ENCODE data around the gene TRIM41. TPM values are rescaled to one million over a fixed set of nuclear protein-coding genes. Genes with fewer than 3 reads are reported as not detected.

The TRIM41 gene
- total and polyA plus RNA-seq, 2 experiments from 2014 or later: 6.2 to 8.7 TPM

DNA sequence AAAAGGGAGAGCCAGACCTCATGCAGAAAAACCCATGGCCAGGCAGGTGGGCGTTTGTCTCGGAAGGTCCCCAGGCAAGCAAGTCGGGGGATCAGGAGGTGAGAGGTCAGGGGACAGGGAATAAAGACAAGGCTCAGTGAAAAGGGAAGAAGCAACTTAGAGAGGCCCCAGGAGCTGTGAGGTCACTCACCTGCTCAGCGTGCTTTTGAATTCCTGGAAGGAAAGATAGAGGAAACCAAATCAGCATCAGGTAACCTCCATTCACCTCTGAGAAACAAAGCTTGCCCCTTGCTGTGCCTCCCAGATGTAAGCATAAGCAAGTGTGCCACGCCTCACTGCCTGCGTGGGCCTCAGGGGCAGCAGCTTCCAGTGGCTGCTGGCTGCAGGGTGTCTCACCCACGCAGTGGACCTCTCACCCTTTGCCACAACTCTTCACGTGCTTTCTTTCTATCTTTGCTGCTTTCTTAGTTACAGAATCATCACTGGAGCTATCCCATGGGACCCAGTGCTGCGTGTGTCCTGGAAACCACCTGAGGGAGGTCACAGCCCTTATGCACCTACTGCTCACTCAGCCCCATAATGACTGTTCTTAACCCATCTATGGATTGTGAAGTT is 24.1 kb upstream of the TRIM41 start:
- DNase-seq (ENCODE audit: low spot score): peak; percentile 58
- H3K4me2 ChIP-seq: peak overlapping the region; percentile 65; the same call in 1 of the 2 replicates
- H3K9me2 ChIP-seq (ENCODE audit: insufficient read depth): no peaks in the 10 kb centered on the region
- no peak overlapping the region for H3K4me3 ChIP-seq
- H3K27me3 ChIP-seq (ENCODE audit: insufficient read depth): peaks cover 83% of the 10 kb centered on the region
- no peak overlapping the region for H3K27ac ChIP-seq (ENCODE audit: low read depth)
- H3K36me3 ChIP-seq (ENCODE audit: insufficient read depth): no peaks in the 10 kb centered on the region
- H3K36me3 Mint-ChIP-seq (ENCODE audit: low read depth): no peaks in the 10 kb centered on the region
- peaks cover 59% of the 10 kb centered on the region for H3K27me3 Mint-ChIP-seq (ENCODE audit: insufficient read depth, low read depth, poor library complexity)
- no peaks in the 10 kb centered on the region; the same call in 2 of the 3 replicates for H3K9me3 Mint-ChIP-seq
- no peaks in the 10 kb centered on the region; the same call in 1 of the 2 replicates for H4K20me1 ChIP-seq (replicated peaks; ENCODE audit: insufficient read depth)
- peak; percentile 60 for ATAC-seq
- H3K4me3 Mint-ChIP-seq: peak overlapping the region; percentile 22; the same call in 1 of the 3 replicates
- H3K4me1 Mint-ChIP-seq: peaks cover 45% of the 10 kb centered on the region
- H2AFZ ChIP-seq: no peak overlapping the region
- peaks cover 43% of the 10 kb centered on the region for H3K4me1 ChIP-seq (ENCODE audit: insufficient read depth)
- H3F3A ChIP-seq (replicated peaks; ENCODE audit: low read depth): peaks cover 10% of the 10 kb centered on the region
- no peak overlapping the region for H3K27ac Mint-ChIP-seq
- H3K79me2 ChIP-seq (replicated peaks; ENCODE audit: insufficient read depth): no peaks in the 10 kb centered on the region
- TF ChIP-seq STAT1 (IDR thresholded peaks at IDR 0.05; ENCODE audit: unreplicated experiment) (no peak), JUNB (IDR thresholded peaks at IDR 0.05; ENCODE audit: unreplicated experiment) (no peak), EZH2phosphoT487 (IDR thresholded peaks at IDR 0.05; ENCODE audit: unreplicated experiment) (no peak), EZH2 (IDR thresholded peaks at IDR 0.05; ENCODE audit: low read depth, unreplicated experiment) (no peak), CREB1 (CRISPR knock-in tag; IDR thresholded peaks at IDR 0.05; ENCODE audit: low read depth) (peak; percentile 37; the same call in 1 of the 2 replicates), NANOG (IDR thresholded peaks at IDR 0.05; ENCODE audit: borderline replicate concordance) (no peak)
- TF ChIP-seq, protein P1, sequence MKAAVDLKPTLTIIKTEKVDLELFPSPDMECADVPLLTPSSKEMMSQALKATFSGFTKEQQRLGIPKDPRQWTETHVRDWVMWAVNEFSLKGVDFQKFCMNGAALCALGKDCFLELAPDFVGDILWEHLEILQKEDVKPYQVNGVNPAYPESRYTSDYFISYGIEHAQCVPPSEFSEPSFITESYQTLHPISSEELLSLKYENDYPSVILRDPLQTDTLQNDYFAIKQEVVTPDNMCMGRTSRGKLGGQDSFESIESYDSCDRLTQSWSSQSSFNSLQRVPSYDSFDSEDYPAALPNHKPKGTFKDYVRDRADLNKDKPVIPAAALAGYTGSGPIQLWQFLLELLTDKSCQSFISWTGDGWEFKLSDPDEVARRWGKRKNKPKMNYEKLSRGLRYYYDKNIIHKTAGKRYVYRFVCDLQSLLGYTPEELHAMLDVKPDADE (IDR thresholded peaks at IDR 0.05): no peak

DNA sequence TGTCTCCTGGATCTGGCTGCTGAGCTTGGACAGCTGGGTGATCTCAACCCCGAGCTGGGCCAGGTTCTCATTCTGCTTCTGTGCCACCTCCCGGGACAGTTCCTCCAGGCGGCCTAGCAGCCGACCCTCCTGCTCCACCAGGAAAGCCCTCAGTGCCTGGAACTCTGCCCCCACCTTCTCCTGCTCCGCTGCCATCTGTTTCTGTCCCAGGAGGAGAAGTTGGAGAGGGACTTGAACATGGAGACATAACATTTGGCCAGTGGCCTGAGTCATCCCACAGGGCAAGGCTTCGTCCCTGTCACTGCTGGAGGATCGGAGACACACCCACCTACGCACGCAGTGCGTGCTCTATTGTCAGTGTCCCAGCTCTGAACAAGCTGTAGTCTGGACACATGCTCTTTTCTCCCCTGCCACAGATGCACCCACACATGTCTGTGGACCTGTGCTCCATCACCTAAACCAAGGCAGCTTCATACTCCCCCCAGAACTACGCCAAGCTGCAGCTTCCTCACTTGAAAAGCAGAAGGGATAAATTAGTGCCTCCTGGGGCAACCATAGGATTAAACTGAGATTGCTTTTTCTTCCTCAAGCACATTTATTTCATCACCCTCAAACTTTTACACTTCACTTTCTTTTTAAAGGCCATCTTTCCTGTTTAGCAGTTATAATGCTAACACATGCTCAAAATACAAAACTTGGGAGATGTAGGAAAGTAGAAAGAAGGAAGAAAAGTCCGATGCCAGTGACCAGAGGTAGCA is 23.0 kb upstream of the TRIM41 start:
- Histone ChIP-seq H3K4me3 (no peak overlapping the region), H3F3A (replicated peaks; ENCODE audit: low read depth) (peaks cover 10% of the 10 kb centered on the region), H3K27me3 (ENCODE audit: insufficient read depth) (peaks cover 83% of the 10 kb centered on the region), H3K9me2 (ENCODE audit: insufficient read depth) (no peaks in the 10 kb centered on the region), H3K36me3 (ENCODE audit: insufficient read depth) (no peaks in the 10 kb centered on the region), H4K20me1 (replicated peaks; ENCODE audit: insufficient read depth) (no peaks in the 10 kb centered on the region), H3K4me2 (peak overlapping the region; percentile 23; the same call in 1 of the 2 replicates), H3K79me2 (replicated peaks; ENCODE audit: insufficient read depth) (no peaks in the 10 kb centered on the region), H3K27ac (ENCODE audit: low read depth) (no peak overlapping the region), H3K4me1 (ENCODE audit: insufficient read depth) (peaks cover 43% of the 10 kb centered on the region), H2AFZ (no peak overlapping the region)
- no peaks in the 10 kb centered on the region; the same call in 2 of the 3 replicates for H3K9me3 Mint-ChIP-seq
- H3K27ac Mint-ChIP-seq: no peak overlapping the region
- H3K4me3 Mint-ChIP-seq: no peak overlapping the region; the same call in 2 of the 3 replicates
- no peaks in the 10 kb centered on the region for H3K36me3 Mint-ChIP-seq (ENCODE audit: low read depth)
- DNase-seq (ENCODE audit: low spot score) (no peak), ATAC-seq (no peak)
- H3K27me3 Mint-ChIP-seq (ENCODE audit: insufficient read depth, low read depth, poor library complexity): peaks cover 65% of the 10 kb centered on the region
- peaks cover 45% of the 10 kb centered on the region for H3K4me1 Mint-ChIP-seq
- TF ChIP-seq, protein P2, sequence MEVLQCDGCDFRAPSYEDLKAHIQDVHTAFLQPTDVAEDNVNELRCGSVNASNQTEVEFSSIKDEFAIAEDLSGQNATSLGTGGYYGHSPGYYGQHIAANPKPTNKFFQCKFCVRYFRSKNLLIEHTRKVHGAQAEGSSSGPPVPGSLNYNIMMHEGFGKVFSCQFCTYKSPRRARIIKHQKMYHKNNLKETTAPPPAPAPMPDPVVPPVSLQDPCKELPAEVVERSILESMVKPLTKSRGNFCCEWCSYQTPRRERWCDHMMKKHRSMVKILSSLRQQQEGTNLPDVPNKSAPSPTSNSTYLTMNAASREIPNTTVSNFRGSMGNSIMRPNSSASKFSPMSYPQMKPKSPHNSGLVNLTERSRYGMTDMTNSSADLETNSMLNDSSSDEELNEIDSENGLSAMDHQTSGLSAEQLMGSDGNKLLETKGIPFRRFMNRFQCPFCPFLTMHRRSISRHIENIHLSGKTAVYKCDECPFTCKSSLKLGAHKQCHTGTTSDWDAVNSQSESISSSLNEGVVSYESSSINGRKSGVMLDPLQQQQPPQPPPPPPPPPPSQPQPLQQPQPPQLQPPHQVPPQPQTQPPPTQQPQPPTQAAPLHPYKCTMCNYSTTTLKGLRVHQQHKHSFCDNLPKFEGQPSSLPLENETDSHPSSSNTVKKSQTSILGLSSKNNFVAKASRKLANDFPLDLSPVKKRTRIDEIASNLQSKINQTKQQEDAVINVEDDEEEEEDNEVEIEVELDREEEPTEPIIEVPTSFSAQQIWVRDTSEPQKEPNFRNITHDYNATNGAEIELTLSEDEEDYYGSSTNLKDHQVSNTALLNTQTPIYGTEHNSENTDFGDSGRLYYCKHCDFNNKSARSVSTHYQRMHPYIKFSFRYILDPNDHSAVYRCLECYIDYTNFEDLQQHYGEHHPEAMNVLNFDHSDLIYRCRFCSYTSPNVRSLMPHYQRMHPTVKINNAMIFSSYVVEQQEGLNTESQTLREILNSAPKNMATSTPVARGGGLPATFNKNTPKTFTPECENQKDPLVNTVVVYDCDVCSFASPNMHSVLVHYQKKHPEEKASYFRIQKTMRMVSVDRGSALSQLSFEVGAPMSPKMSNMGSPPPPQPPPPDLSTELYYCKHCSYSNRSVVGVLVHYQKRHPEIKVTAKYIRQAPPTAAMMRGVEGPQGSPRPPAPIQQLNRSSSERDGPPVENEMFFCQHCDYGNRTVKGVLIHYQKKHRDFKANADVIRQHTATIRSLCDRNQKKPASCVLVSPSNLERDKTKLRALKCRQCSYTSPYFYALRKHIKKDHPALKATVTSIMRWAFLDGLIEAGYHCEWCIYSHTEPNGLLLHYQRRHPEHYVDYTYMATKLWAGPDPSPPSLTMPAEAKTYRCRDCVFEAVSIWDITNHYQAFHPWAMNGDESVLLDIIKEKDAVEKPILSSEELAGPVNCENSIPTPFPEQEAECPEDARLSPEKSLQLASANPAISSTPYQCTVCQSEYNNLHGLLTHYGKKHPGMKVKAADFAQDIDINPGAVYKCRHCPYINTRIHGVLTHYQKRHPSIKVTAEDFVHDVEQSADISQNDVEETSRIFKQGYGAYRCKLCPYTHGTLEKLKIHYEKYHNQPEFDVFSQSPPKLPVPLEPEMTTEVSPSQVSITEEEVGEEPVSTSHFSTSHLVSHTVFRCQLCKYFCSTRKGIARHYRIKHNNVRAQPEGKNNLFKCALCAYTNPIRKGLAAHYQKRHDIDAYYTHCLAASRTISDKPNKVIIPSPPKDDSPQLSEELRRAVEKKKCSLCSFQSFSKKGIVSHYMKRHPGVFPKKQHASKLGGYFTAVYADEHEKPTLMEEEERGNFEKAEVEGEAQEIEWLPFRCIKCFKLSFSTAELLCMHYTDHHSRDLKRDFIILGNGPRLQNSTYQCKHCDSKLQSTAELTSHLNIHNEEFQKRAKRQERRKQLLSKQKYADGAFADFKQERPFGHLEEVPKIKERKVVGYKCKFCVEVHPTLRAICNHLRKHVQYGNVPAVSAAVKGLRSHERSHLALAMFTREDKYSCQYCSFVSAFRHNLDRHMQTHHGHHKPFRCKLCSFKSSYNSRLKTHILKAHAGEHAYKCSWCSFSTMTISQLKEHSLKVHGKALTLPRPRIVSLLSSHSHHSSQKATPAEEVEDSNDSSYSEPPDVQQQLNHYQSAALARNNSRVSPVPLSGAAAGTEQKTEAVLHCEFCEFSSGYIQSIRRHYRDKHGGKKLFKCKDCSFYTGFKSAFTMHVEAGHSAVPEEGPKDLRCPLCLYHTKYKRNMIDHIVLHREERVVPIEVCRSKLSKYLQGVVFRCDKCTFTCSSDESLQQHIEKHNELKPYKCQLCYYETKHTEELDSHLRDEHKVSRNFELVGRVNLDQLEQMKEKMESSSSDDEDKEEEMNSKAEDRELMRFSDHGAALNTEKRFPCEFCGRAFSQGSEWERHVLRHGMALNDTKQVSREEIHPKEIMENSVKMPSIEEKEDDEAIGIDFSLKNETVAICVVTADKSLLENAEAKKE (CRISPR knock-in tag; IDR thresholded peaks at IDR 0.05): no peak
- TF ChIP-seq NANOG (IDR thresholded peaks at IDR 0.05; ENCODE audit: borderline replicate concordance) (no peak), STAT1 (IDR thresholded peaks at IDR 0.05; ENCODE audit: unreplicated experiment) (no peak), CREB1 (CRISPR knock-in tag; IDR thresholded peaks at IDR 0.05; ENCODE audit: low read depth) (no peak), JUNB (IDR thresholded peaks at IDR 0.05; ENCODE audit: unreplicated experiment) (no peak)
- TF ChIP-seq, protein P1 (IDR thresholded peaks at IDR 0.05): no peak

Data from GM23338 (cell line).